ENCODE measurements around the gene EGF.

EGF gene

GRCh38 chr4:109913596-109914241 is 1.0 kb downstream of the EGF start:
- in situ Hi-C loops (cut with MboI; ENCODE audit: low pct_unique_long_range_greater_than_20kb, low sequenced_read_pairs, unreplicated experiment), result no loop called here
- DNase-seq (ENCODE audit: low spot score), result no peak
- TF ChIP-seq CTCF (IDR thresholded peaks at IDR 0.05; ENCODE audit: extremely low read depth, insufficient read depth, missing control alignments), result no peak

- in situ Hi-C loops (cut with MboI; ENCODE audit: low pct_unique_long_range_greater_than_20kb, low sequenced_read_pairs, unreplicated experiment), result no loop called here
- DNase-seq (ENCODE audit: low spot score), result no peak
- no peak for TF ChIP-seq CTCF (IDR thresholded peaks at IDR 0.05; ENCODE audit: extremely low read depth, insufficient read depth, missing control alignments)
Observed at GRCh38 chr4:109914322-109914721, 1.6 kb downstream of the EGF start.

- no peak for DNase-seq (ENCODE audit: low spot score)
- in situ Hi-C loops (cut with MboI; ENCODE audit: low pct_unique_long_range_greater_than_20kb, low sequenced_read_pairs, unreplicated experiment), result no loop called here
- TF ChIP-seq CTCF (IDR thresholded peaks at IDR 0.05; ENCODE audit: extremely low read depth, insufficient read depth, missing control alignments), result no peak
Observed at GRCh38 chr4:109915385-109916026, 2.8 kb downstream of the EGF start.

- no peak for TF ChIP-seq CTCF (IDR thresholded peaks at IDR 0.05; ENCODE audit: extremely low read depth, insufficient read depth, missing control alignments)
- in situ Hi-C loops (cut with MboI; ENCODE audit: low pct_unique_long_range_greater_than_20kb, low sequenced_read_pairs, unreplicated experiment), result no loop called here
- no peak for DNase-seq (ENCODE audit: low spot score)
Observed at GRCh38 chr4:109916027-109916409, 3.3 kb downstream of the EGF start.

GRCh38 chr4:109921384-109921808 is 8.7 kb downstream of the EGF start:
- DNase-seq (ENCODE audit: low spot score), result no peak
- no peak for TF ChIP-seq CTCF (IDR thresholded peaks at IDR 0.05; ENCODE audit: extremely low read depth, insufficient read depth, missing control alignments)
- in situ Hi-C loops (cut with MboI; ENCODE audit: low pct_unique_long_range_greater_than_20kb, low sequenced_read_pairs, unreplicated experiment), result no loop called here

GRCh38 chr4:109925396-109925795 is 12.7 kb downstream of the EGF start:
- DNase-seq (ENCODE audit: low spot score), result no peak
- in situ Hi-C loops (cut with MboI; ENCODE audit: low pct_unique_long_range_greater_than_20kb, low sequenced_read_pairs, unreplicated experiment), result no loop called here
- TF ChIP-seq CTCF (IDR thresholded peaks at IDR 0.05; ENCODE audit: extremely low read depth, insufficient read depth, missing control alignments), result no peak

Data from GM13977 (cell line).